COLO668 (cell line): Measurements from ENCODE around the gene TPCN2.
"Not testable (repeated sequence)": the region's sequence is repeated elsewhere in the genome, so short reads cannot be mapped to it uniquely, and the experiment has no call there.

Experiments used
- DNase-seq: peaks from one replicate; lab custom pipeline; 2025; ENCODE audit not compliant: unreplicated experiment; lab: John Stamatoyannopoulos, UW

TPCN2 gene

DNA sequence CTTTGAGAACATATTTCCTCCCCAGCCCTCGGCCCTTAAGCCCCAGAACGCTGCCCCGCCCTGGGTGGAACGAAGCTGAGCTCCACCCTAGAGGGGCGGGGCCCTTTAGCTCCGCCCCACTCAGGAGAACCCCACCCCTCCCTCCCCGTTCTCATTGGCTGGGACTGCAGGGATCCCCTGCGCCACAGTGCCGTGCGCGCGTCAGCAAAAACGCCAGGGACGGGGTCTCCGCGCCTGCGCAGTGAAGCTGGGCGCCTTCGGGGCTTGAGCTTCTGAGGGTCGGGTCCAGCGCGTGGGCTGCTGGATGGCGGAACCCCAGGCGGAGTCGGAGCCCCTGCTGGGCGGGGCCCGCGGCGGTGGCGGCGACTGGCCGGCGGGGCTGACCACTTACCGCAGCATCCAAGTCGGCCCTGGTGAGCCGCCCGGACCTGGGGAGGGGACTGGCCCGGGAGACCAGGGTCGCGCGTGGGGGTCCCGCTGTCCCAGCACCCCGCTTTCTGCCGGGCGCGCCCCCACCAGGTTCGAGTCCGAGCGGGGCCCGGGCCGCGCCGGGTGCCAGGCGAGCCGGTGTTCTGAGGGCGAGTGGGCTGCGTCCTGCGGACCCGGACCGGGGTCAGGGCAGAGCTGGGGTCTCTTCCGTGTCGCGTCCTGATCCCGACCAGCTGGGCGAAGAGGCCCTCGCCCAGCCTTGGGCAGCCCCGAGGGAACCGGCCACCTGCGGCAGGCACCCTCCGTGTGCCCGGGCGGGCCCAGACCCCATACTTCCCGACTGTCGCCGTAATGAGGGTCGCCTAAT is at the start of gene TPCN2:
Gene TPCN2, plus strand, starts transcription at position 239 of the 796 bp plus-strand sequence. Its CDS starts 66 bp downstream, at position 305.
- peak; percentile 88 for DNase-seq

DNA sequence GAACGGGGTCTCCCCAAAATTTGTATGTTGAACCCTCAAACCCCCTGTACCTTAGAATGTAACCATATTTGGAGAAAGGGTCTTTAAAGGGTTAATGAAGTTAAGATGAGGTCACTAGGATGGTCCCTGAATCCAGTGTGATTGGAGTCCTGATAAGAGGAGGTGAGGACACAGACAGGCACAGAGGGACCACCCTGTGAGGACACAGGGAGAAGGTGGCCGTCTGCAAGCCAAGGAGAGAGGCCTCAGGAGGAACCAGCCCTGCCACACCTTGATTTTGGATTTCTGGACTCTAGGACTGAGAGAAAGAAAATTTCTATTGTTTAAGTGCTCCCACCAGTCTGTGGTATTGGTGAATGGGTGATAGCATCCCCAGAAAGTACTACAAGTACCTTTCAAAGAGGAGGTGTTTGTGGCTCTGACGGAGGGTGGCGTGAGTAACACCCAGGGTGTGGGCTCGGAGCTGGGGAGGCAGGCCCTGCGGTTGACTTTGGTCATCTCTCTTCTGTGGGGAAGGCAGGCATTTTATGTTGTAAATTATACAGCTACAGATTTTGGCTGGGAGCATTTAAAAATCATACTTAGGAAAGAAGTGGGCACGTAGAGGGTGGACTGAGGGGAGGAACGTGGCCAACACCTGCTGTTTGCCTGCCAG is 49.5 kb upstream of the TPCN2 start:
- no peak for DNase-seq

DNA sequence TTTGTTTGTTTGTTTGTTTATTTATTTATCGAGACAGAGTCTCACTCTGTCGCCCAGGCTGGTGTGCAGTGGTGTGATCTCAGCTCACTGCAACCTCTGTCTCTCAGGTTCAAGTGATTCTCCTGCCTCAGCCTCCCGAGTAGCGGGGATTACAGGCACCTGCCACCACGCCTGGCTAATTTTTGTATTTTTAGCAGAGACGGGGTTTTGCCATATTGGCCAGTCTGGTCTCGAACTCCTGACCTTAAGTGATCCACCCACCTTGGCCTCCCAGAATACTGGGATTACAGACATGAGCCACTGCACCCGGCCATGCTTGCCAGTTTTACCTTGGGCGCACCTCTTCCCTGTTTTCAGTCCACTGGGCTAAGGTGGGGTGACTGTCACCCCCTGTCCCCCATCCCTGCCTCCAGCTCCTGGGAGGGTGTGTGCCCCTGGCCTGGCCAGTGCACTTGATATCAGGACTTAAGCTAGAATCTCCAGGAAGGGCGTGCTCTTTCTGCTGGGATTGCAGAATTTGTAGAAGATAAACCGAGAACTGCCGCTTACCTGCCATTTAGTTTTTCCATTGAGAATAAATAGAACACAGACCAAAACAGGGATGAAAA is 48.9 kb upstream of the TPCN2 start:
- not testable (repeated sequence) for DNase-seq

DNA sequence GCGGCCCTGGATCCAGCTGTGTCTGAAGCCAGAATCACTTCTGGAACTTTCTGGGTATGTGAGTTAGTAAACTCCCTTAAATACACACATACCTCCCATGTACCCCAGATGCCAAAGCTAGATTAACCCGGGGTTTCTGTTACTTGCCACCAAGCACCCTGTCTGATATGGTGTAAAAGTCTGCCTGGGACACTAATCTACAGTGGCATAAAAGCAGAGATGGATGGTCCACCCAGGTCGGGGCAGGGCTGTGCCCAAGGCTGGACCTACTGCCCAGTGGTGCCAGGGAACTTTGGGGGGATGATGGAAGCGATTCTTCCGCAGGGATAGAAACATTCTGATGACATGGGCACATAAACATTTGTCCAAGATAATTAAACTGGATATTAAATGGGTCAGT is 48.3 kb upstream of the TPCN2 start:
- no peak for DNase-seq

DNA sequence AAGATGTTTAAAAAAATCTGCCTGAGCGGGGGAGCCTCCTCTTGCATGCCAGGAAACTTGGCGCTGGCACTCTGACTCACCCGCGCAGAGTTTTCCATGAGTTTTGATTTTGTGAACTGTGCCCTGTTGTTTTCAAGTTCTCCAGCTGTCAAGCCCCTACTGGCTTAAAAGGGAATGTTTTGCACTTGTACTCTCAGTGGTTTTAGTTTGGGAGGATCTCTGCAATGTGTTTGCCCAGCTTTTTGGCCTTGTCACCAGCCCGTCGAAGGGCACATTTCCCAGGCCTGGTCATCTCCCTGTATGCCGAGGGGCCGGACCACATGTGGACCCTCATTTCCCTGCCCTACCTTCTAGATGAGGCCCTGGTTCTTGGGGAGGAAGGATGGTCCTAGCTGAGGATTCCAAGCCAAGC is 47.9 kb upstream of the TPCN2 start:
- no peak for DNase-seq

DNA sequence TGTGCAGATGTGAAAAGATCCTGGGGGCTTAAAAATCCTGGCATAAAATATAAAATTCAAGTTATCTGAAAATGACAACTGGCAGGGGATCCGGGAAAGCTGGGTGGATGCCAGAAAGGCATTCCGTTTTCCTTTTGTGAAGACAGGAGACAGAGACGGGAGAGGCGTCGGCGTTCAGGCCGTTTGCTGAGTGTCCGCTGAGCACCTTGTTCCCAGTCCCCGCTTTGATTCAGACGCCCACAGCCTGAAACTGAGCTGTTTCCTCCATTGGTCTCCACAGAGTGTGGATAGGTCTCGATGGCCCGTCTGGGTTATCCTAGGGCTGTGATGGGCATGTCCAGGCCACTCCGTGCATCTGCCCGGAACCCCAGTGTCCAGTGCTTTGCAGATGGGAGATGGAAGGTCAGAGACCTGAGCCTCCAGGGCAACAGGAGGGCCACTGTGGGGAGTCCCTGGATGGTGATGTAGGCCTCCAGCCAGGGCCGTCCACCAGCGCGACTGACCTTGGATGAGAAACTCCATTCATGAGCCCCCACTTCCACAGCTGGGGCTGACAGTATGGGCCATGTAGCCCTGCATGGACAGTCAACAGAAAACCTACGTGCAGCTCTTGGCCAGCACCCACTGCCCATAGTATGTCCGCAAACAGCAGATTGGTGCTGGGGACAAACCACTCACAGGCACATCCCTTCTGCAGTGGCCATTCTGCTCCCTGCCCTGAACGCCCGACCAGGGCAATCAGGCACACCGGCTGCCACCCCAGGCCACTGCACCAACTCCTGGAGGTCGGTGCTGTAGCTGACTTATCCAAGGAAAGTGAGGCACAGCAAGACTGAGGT is 47.3 kb upstream of the TPCN2 start:
- DNase-seq = no peak

DNA sequence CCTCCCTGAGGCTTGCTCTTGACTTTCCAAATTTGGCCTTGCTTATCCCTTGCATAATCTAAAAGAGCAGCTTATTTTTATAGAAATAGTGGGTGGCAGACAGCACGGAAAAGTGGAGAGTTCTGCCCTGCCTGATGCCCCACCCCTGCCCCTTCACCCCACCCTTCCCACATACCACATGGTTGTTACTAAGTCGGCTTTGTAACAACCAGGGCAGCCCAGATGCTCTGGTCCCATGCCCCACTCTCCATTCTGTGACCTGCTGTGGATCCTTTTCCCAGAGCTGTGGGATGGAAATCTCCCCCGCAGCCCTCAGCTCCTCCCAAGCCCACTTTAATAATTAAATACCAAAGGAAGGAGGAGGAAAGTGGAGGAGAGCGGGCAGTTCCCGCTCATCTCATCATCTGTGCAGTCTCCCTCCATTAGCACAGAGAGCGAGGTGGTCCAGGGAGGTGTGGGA is 46.6 kb upstream of the TPCN2 start:
- DNase-seq = no peak

DNA sequence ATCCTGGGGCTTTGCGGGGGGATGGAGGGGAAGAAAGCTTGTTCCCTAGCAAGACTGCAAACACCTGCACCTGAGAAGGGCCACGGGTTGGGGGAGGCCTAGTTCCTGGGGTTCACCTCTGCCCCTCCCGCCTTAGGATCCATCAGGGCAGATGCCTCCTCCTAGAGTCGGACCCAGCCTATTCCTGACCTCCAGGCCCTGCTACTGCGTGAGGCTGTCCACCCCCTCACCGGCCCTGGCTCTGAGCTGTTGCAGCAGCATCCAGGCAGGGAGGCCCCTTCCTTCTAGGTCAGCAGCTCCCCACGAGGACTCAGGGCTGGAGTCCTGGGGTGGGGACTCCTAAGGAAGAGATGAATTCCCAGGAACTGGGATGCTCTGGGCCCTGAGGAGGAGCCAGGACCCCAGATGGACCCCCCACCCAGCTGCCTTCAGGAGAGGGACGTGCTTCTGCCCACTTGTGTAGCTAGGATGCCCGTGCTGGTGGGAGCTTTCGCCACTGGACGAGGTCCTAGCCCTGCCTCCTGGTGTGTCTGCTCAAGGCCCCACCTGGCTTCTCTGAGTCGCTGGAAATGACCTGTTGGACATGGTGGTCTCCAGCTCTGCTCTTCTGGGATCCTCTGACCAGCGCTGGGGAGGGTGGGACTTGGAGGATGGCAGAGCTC is 46.0 kb upstream of the TPCN2 start:
- no peak for DNase-seq

DNA sequence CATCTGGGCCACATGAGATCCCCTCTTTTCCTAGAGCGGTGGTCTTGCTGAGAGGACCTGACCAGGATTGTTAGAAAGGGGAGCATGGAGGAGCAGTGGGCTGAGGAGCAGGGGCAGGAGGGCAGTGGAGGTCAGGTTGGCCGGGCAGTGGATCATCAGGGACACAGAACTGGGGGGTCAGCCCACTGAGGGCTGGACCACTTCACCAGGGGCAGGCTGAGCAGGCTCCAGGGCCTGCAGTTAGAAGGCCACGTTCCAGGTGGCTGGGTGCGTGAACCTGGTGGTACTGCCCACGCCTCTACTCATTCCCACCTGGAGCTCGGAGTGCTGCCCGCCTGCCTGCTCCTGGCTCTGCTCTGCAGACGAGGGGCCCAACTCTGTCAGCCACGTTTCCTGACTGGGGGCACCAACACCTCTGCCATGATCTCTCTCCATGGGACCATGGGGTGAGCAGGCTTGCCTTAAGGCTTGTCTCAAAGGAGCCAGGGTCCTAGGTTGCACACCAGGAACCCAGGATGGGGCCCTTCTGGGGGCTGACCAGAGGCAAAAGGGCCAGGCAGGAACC is 45.3 kb upstream of the TPCN2 start:
- DNase-seq = no peak

DNA sequence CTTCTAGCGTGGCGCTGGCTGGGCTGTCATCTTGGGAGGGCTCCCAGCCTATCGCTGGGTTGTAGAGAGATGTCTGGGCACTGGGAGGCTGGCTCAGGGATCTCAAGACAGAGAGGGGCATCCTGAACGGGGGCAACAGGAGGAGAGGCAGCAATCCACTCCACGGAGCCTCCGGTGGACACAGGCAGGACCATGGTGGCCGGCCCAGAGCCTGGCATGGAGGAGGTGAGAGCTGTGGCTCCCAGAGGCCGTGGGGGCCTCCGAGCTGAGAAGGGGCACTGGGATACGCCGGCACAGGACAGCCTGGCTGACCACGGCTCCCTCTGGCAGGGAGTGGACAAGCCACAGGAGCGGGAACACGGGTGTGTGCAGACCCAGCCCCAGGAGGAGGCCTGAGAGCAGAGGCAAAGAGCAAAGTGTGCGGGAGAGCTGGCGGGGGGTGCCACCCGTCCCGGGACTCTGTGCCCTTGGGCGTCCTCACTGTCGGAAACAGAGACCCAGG is 44.8 kb upstream of the TPCN2 start:
- no peak for DNase-seq

DNA sequence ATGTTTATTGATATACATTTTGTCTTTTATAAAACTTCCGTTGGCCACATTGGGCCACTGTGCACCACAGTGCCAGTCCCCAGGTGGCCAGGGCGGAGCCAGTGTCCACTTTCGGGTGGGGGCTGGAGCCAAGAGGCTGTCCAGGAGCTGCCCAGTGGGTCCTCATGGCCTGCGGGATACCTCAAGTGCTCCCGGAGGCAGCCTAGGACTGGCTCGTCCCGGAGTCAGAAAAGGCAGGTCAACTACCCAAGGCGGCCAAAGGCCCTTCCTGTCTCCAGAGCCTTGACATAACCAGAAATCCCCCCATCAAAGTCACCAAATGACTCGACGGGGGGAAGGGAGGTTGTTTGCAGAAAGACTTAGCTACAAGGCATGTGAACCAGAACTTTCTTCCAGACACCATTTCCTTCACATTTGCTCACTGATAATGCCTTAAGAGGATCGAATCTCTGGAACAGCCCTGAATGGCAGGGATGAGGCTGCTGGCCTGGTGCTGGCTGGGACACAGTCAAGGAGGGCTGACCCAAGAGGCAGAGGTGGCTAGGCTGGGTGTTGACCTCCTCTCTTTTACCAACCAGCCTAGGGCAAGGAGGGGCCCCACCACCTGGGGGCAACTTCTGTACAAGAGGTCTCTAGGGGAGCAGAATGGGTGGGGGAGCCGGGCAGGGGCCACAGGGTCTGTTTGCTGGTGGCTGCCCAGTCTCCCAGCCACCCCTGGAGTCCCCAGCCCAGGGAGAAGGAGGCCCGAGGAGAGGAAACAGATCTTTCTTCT is 44.1 kb upstream of the TPCN2 start:
- no peak for DNase-seq

DNA sequence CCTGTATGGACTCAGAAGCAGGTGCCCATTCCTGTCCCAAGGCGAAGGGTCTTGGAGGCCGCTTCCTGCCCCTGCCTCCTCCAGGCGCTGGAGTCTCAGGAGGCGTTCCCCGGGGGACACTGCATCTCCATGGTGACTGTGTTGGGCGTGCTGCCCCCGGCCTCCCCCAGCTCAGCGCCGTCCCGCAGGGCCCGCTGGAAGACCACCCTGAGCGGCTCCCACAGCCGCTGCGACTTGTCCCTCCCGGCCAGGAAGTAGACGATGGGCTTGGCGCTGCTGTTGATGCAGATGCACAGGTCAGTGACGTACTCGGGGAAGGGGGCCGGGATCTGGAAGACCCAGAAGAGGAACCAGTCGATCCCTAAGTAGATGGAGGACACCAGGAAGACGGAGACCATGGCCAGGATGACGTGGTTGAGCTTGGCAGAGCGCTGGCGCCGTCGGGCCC is 43.5 kb upstream of the TPCN2 start:
- DNase-seq = no peak

DNA sequence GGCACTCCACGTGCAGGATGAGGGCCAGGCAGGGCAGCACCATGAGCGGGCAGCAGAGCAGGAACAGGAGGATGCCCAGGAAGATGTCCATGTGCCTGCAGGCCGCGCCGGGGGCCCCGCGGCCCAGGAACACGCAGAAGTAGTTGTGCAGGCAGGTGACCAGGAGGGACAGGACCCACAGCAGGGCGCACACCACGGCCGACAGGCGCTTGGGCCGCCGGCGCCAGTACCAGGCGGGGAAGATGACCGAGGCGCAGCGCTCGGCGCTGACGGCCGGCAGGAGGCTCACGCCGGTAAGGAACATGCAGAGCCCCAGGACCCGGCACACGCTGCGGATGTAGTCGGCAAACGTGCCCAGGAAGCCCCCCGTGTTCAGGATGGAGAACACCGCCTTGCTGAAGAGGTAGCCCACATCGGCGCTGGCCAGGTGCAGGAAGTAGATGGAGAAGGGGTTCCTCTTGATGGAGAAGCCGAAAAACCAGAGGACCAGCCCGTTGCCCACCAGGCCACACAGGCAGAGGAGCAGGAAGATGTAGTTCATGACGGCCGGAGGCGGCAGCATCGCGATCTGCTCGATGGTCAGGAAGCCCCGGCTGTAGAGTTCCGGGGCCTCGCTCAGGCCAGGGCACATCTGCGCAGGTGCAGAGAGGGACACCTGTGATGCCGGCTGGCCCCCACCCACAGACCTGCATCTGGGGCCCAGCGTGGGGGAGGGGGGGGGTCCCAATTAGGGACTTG is 42.9 kb upstream of the TPCN2 start:
- no peak for DNase-seq

DNA sequence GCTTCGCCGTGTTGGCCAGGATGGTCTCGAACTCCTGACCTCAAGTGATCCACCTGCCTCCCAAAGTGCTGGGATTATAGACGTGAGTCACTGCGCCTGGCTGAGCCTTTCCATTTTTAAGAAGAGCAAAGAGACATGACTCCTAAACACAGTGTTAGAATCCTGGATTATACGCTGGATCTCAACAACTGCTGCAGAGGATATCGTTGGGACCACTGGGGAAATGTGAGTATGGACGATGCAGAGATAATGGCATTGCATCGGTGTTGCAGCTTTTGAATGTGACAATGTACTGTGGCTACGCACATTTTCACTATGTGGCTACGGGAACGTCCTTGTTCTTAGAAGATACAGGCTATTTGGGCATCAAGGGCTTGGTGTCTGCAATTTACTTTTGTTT is 41.9 kb upstream of the TPCN2 start:
- no peak for DNase-seq

DNA sequence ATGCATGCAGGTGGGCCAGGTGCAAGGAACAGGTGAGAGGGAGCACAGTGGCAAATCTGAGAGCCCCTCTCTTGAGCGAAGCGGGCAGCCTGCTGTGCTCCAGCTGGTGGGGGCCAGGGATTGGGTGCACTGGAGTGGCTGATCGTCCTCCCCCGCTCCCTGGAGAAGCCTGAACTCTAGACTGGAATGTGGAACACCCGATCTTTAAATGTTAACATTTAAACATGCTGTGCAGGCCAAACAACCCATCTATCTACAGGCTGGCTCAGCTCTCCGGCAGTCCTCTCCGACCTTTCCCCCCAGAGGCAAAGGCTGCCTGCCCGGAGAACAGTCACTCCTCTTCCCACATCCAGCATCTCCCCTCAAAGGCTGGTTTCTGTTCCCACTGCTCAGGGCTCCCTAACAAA is 40.8 kb upstream of the TPCN2 start:
- peak; percentile 2 for DNase-seq

DNA sequence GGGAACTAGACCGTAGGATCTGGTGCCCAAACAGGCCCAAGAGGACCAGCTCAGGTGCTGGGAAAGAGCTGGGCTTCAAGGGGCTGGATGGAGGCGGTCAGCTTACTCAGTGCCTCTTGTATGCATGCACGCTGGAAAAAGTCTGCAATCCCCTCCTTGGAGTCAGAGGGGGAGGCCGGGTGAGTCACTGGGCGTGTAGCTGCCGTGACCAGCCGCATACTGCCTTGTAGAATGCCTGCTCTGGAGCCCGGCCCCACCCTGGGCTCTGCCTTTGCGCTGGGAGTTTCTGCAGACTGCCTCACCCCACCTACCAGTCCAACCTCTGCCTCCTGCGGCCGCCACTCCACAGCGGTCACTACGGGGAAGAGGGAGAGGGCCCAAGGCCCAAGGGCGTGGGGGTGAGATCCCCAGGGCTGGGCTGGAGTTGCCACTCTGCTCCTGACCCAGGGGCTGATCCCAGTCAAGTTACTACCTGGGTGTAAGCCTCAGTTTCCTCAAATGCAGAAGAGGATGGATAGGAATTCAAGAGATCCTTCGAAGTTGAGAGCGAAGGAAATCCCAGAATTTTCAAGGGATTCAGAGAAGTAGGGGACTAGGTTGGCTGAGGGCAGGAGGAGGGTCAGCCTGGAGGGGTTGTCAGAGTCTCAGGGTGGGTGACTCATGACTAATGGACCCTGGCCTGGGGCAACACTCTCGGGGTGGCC is 39.8 kb upstream of the TPCN2 start:
- no peak for DNase-seq

DNA sequence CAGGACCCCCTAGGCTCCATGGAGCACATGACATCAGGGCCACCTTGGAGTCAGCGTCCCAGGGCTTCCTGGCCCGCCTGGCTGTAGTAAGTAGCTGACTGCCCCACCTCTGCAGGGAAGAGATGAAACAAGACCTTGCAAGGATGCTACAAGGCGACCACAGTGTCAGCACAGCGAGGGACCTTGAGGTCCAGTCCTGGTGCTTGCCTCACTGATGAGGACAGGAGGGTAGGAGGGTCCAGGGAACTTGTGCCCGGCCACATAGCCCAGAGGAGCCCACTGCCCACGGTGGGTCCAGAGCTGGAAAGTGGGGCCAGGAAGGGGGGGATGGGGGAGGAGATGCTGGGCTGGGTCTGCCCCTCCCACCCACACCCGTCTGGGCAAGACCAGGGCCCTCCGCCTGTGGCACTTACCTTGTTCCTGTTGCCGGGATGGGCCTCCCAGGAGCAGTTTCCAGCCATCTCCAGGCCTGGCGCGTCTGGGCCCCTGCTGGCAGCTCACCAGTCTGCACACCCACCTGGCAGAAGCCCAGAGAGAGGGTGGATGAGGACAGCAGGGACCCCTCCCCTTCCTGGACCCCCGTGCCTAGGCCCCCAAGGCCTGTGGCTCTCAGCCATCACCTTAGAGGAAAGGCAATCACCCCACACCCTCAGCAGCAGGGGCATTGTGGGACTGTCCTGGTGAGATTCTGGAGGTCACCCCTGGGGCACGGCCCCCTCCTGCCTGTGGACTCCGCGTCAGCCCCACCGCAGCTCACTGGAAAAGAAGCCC is 39.1 kb upstream of the TPCN2 start:
- DNase-seq = no peak
